Loucy (cell line): ENCODE data around the gene CCL25.

Experiments
- CTCF ChIP-seq: fragments of 200-600 bp; sonication (generic); conservative IDR thresholded peaks from 2 replicates; pipeline ENCODE4 v1.5.1; 2014; ENCODE audit warnings: mild to moderate bottlenecking, antibody characterized with exemption, low read length
- EZH2phosphoT487 ChIP-seq: fragments of 200-600 bp; IDR thresholded peaks from 2 replicates; pipeline ENCODE4 v1.6.1; 2018; ENCODE audit warnings: antibody characterized with exemption, mild to moderate bottlenecking, moderate library complexity, borderline replicate concordance

GRCh38 chr19:8089664-8090601, 37.4 kb downstream of the CCL25 start:
- no peak for TF ChIP-seq CTCF
- no peak for TF ChIP-seq EZH2phosphoT487
